Measurements from ENCODE around the gene GPR107.

The GPR107 gene

GRCh38 chr9:130107234-130107861 is 53.6 kb downstream of the GPR107 start:
- in situ Hi-C loops (cut with MboI; ENCODE audit: low sequenced_read_pairs) = no loop called here

DNA sequence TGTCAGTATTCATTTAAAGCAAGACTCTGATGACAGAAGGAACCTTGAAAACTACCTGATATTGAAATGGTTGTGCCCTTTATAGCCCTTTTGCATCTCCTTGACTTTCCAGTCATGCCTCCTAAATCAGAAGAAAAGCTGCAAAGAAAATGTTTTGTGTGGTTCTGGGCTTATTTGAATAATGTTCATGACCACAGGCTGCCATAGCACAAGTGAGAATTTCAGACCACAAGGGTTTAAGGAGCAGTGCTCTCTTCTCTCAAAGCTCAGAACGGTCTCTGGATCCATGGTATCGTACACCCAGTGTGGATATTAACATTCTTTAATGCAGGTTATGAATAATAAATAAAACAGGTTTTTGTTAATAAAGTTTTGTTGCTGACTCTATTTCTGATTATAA is 54.2 kb downstream of the GPR107 start:
- in situ Hi-C loops (cut with MboI; ENCODE audit: low sequenced_read_pairs) = no loop called here

GRCh38 chr9:130110166-130110565 is 56.5 kb downstream of the GPR107 start:
- in situ Hi-C loops (cut with MboI; ENCODE audit: low sequenced_read_pairs) = no loop called here

GRCh38 chr9:130110596-130111021 is 56.9 kb downstream of the GPR107 start:
- in situ Hi-C loops (cut with MboI; ENCODE audit: low sequenced_read_pairs) = no loop called here

GRCh38 chr9:130111786-130112537 is 58.3 kb downstream of the GPR107 start:
- in situ Hi-C loops (cut with MboI; ENCODE audit: low sequenced_read_pairs) = no loop called here

DNA sequence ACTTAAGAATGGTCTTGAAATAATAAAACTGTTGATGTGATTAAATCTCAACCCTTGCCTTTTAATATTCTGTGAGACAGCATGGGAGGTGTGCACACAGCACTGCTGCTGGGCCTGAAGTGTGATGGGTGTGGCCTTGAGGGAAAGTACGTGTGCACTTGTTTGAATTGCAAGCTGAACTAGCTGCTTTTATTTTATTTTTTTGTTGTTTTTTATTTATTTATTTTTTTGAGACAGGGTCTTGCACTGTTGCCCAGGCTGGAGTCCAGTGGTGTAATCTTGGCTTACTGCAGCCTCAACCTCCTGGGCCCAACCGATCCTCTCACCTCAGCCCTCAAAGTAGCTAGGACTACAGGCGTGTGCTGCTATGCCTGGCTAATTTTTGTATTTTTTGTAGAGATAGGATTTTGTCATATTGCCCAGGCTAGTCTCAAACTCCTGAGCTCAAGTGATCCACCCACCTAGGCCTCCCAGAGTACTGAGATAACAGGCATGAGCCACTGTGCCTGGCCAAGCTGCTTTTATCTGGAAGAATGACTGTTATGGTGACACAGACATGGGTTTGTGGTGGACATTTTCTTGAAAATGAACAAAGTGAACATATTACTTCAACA is 58.9 kb downstream of the GPR107 start:
- in situ Hi-C loops (cut with MboI; ENCODE audit: low sequenced_read_pairs) = no loop called here

GRCh38 chr9:130114741-130115140 is 61.0 kb downstream of the GPR107 start:
- in situ Hi-C loops (cut with MboI; ENCODE audit: low sequenced_read_pairs) = no loop called here

DNA sequence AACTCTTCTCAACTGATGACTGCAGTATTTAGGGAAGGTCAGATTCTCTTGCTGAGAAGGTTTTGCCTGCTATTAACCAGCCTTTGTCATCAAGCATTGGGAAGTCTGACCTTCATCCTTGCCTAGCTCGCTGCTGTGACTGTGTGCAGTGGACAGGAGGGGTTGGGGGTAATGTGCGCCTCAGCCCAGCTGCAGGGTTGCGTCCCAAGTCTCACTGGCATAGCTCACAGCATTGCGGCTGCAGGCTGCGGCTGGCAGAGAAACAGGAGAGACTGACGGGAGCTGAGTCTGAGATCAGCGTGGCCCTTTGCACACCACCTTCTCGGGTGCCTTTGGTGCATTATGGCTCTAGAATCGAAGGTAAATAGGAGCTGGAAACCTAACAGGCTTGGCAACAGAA is 62.6 kb downstream of the GPR107 start:
- in situ Hi-C loops (cut with MboI; ENCODE audit: low sequenced_read_pairs) = no loop called here

DNA sequence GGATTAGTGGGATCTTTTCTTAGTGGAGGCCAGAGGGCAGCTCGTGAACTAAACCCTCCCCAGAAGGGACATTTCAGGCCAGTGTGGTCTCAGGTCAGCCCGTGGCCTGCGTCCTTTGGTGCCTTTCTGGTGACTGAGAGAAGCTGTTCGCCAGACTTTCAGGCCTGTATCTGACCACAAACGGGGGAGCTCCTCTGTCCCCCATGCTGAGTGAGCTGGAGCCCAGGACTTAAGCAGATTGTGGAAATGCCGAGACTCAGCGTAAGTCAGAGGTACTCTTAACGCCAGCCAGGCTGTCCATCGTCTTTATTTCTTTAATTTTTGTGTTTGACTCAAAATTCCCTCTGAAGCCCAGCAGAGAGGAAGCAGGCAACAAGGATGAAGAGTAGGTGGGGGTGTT is 63.7 kb downstream of the GPR107 start:
- in situ Hi-C loops (cut with MboI; ENCODE audit: low sequenced_read_pairs) = no loop called here

DNA sequence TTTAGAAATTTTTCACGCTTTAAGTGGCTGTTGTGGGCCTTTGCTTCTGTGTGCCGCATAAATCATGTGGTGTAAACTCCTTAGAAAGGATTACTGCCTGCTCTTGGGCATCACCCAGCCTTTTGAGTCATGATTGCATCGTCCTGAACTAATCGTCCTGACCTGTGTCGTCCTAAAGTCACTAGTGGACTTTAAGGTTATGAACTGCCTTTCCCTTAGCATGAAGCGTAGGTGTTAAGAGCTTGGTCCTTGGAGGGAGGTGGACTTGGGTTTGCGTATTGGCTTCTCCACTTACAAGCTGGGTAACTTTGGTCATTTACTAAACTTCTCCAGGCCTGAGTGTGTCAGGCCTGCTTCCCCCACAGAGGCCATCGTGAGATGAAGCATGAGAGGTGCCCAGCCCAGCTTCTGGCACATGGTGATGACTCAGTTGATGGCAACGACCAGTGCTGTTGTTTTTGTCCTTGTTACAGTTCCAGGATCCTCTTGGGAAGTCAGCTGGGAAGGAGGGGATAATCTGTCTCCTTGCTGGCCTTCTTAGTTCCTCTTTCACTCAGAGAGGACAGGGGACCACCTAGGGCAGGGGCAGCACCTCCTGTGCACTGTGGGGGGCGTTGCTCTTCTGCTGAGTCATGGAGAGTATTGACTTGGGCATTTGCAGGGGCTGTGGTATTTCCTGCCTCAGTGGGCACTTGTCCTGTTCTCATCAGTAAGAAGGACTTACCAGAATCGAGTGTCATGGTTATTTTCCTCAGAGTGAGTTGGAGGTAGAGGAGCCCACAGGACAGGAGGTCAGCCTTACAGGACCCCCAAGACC is 64.3 kb downstream of the GPR107 start:
- in situ Hi-C loops (cut with MboI; ENCODE audit: low sequenced_read_pairs) = no loop called here

DNA sequence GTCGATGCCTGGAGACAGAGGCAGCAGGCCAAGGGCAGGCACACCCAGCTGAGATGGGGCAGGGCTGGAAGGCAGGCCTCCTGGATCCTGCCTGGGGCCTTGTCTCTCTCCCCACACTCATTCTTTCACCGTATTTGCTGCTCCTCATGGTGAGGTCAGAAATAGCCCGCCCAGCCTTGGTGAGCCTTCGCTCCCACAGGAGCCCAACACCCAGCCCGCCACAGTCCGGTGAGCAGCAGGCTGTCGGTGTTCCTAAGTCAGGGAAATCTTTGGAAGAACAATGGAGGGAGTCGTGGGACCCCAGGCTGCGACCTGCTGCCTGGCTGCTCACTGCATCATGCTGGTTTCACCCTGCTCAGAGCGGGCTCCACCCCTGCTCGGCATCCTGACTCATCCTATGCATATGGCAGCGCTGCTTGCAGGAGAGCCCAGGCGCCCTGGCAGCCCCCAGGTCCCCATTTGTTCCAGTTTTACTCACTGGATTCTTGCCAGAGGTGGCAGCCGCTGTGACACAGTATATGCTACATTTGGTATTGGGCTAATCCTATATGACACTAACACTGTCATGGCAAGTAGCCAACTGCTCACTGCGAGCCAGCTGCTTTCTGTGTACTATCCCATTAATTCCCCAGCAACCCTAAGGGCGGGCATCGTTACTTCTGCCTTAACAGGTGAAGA is 65.3 kb downstream of the GPR107 start:
- in situ Hi-C loops (cut with MboI; ENCODE audit: low sequenced_read_pairs) = no loop called here

DNA sequence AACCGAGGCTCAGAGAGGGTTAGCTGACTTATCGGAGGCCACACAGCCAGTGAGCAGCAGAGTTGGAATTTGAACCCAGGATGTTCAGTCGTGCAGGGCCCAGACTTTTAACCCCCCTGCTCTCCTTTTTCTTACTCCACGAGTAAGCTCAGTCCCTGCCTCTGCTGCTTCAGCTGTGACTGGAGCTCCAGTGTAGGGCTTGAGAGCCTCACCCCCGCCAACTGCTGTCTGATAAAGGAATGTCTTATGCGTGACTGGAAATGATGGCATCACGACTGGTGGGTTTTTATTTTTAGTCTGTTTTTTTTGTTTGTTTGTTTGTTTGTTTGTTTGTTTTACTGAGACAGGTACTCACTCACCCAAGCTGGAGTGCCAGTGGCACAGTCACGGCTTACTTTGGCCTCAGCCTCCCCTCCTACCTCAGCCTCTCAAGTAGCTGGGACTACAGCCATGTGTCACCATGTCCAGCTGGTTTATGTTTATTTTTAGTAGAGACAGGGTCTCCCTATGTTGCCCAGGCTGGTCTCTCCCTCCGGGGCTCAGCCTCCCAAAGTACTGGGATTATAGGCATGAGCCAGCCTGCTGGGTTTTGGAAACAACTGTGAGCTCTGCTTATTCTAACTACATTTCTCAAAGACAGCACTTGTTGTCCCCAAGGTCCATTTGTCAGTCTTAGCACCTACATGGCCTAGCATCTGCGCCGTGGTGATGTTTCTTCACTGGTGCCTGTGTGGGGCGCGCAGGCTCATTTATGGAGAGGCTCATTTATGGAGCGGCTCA is 66.0 kb downstream of the GPR107 start:
- in situ Hi-C loops (cut with MboI; ENCODE audit: low sequenced_read_pairs) = no loop called here

GRCh38 chr9:130120299-130120587 is 66.5 kb downstream of the GPR107 start:
- in situ Hi-C loops (cut with MboI; ENCODE audit: low sequenced_read_pairs) = no loop called here

DNA sequence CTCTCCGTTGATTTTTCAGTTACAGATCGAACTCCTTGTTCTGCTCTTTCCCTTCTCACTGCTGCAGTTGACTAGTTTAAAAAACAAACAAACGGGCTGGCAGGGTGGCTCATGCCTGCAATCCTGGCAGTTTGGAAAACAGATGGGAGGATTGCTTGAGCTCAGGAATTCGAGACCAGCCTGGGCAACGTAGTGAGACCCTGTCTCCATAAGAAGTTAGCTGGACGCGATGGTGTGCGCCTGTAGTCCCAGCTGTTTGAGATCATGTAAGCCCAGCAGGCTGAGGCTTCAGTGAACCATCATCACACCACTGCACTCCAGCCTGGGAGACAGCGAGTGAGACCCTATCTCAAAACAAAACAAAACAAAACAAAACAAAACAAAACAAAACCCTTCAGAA is 67.1 kb downstream of the GPR107 start:
- in situ Hi-C loops (cut with MboI; ENCODE audit: low sequenced_read_pairs) = no loop called here

DNA sequence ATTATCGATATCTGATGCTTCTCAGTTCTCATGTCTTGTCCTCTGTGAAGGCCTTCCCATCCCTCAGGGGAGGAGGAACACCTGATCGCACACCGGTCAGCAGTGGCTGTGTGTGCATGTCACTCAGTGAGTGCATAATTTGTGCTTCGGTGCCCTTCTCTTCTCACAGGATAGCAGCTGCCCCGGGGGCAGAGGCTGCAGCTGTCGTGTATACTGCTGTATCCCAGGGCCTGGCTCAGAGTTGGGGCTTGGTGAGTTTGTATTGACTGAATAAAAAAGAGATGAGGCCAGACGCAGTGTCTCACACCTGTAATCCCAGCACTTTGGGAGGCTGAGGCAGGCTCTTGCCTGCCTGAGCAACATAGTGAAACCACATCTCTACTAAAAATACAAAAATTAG is 68.8 kb downstream of the GPR107 start:
- in situ Hi-C loops (cut with MboI; ENCODE audit: low sequenced_read_pairs) = no loop called here

DNA sequence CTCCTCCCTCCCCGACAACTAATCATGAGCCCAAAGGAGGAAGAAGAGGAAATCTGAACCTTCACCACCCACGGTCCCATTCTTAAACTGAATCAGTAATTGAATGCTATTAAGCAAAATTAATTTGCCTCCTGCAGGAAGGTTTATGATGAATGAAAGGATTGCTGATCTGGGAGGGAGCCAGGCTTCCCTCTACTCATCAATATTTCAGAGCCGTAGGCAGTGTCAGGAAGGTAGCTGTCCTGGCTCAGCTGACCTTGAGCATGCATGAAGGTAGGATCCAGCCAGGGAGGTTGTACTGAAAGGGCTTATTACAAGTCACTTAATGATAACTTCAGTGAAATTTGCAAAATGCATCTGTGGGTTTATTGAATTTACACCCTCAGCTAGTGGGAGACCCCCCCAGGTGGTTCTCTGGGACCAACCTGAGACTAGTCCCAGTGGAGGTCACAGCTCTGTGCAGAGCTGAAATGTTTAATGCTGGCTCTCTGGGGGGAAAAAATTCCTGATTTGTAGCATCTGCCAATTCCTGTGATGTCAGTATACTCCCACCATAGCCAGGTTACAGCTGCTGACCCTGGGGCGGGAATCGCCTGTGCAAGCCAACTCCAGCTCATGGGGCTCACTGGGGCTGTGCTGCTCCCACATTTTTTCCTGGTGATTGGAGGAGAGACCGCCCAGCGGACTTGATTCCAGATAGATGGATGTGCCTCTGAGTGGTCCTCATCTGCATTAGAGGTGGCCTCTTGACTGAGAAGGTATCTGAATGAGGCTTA is 70.6 kb downstream of the GPR107 start:
- in situ Hi-C loops (cut with MboI; ENCODE audit: low sequenced_read_pairs) = no loop called here

DNA sequence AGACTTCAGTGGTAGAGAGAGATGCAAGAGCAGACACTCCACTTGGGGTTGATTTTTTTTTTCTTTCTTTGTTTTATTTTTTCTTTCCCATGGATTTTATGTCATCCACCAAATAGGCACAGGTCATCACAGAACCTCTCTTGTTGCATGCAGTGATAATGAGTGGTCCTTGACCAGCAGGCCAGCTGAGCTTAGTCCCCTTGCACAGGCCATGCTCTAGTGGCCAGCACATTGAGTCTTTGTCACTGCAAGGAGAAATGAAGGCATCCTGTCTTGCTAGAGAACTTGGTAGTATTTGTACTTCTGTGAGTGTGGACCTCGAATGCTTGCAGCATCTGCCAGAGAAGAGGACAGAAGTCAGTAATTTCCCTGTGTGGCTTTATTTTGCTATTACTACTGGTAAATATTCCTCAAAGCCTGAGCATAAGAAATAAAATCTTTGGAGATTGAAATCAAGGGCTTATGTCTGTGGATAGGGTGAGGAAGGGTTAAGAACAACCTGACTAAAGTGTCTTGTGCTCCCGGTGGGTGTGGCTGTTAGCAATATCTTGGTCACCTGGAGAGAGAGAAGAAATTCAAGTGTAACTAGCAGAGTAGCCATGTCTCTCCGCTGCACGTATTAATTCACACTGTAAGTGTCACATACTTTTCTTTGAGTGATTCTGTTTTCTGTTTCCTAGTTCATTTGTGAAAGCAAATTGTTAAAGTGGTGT is 73.2 kb downstream of the GPR107 start:
- in situ Hi-C loops (cut with MboI; ENCODE audit: low sequenced_read_pairs) = no loop called here

DNA sequence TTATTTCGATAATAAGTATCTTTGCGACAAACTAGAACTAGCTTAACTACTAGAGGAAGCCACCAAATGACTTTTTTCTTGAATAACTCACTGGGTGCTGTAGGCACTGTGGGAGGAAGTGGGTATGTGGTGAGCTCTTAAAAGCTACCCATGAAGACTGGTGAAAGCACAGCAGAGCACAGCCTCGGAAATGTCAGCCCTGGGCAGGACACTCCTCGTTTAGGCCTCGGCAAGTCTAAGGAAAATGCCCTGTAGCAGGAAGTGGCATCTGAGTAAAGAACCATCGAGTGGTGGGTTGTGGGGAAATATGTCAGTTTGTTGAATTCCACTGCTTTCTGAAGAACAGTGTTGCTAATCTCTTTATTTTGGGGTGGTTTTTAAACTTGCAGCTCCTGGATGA is 74.5 kb downstream of the GPR107 start:
- in situ Hi-C loops (cut with MboI; ENCODE audit: low sequenced_read_pairs) = no loop called here
